Measurements from ENCODE around the gene SLC23A1. TPM values are rescaled to one million over a fixed set of nuclear protein-coding genes. Genes with fewer than 3 reads are reported as not detected.

The SLC23A1 gene
- total RNA-seq, 4 donors from 2014 or later, result not detected

GRCh38 chr5:139385061-139386049 lies 2.3 kb upstream of the SLC23A1 start:
- no peaks in the 10 kb centered on the region for H3K36me3 ChIP-seq
- WGBS, 2 donors, result 69% methylated on average over 8 of the region's 8 CpGs
- intact Hi-C loops (cut with DNase I), result no loop called here
- no peaks in the 10 kb centered on the region for H3K27me3 ChIP-seq
- peak overlapping the region in 1 of 3 donors; percentile 19 for H3K4me3 ChIP-seq (replicated peaks in 1 of 3)
- peaks cover 12 to 29% of the 10 kb centered on the region in 2 donors for H3K4me1 ChIP-seq
- no peaks in the 10 kb centered on the region for H3K9me3 ChIP-seq
- peak overlapping the region; percentile 19 to 38 (median 36) for H3K27ac ChIP-seq
- no peak for TF ChIP-seq CTCF (IDR thresholded peaks at IDR 0.05)
- no peak for TF ChIP-seq POLR2A (IDR thresholded peaks at IDR 0.05)
- DNase-seq, result no peak

GRCh38 chr5:139384591-139385051 lies 1.5 kb upstream of the SLC23A1 start:
- H3K9me3 ChIP-seq, result no peaks in the 10 kb centered on the region
- no peak for DNase-seq
- H3K27ac ChIP-seq, result peak overlapping the region; percentile 19 to 38 (median 36)
- H3K4me1 ChIP-seq, result peaks cover 12 to 29% of the 10 kb centered on the region in 2 donors
- 63 to 72% methylated on average over 8 to 9 of the region's 9 CpGs for WGBS, 2 donors
- no peak overlapping the region for H3K4me3 ChIP-seq (replicated peaks in 1 of 3)
- H3K36me3 ChIP-seq, result no peaks in the 10 kb centered on the region
- TF ChIP-seq CTCF (IDR thresholded peaks at IDR 0.05) (no peak), POLR2A (IDR thresholded peaks at IDR 0.05) (no peak)
- no peaks in the 10 kb centered on the region for H3K27me3 ChIP-seq
- intact Hi-C loops (cut with DNase I), result no loop called here

GRCh38 chr5:139383993-139384590 lies 995 bp upstream of the SLC23A1 start:
- no peak overlapping the region for H3K27ac ChIP-seq
- H3K4me1 ChIP-seq, result peaks cover 12 to 29% of the 10 kb centered on the region in 2 donors
- TF ChIP-seq POLR2A (IDR thresholded peaks at IDR 0.05) (no peak), CTCF (IDR thresholded peaks at IDR 0.05) (no peak)
- intact Hi-C loops (cut with DNase I), result no loop called here
- H3K27me3 ChIP-seq, result no peaks in the 10 kb centered on the region
- no peaks in the 10 kb centered on the region for H3K9me3 ChIP-seq
- no peak overlapping the region for H3K4me3 ChIP-seq (replicated peaks in 1 of 3)
- 66 to 81% methylated on average over 6 of the region's 7 CpGs for WGBS, 2 donors
- H3K36me3 ChIP-seq, result no peaks in the 10 kb centered on the region
- peak; percentile 34 to 42 for DNase-seq

- peaks cover 3 to 18% of the 10 kb centered on the region in 2 donors for H3K4me1 ChIP-seq
- H3K4me3 ChIP-seq (replicated peaks in 1 of 3), result no peak overlapping the region
- WGBS, 2 donors, result 61 to 86% methylated on average over 2 to 3 of the region's 3 CpGs
- intact Hi-C loops (cut with DNase I), result no loop called here
- TF ChIP-seq POLR2A (IDR thresholded peaks at IDR 0.05) (no peak), CTCF (IDR thresholded peaks at IDR 0.05) (no peak)
- H3K36me3 ChIP-seq, result no peaks in the 10 kb centered on the region
- no peak for DNase-seq
- no peaks in the 10 kb centered on the region for H3K27me3 ChIP-seq
- H3K27ac ChIP-seq, result no peak overlapping the region
- H3K9me3 ChIP-seq, result no peaks in the 10 kb centered on the region
Observed at GRCh38 chr5:139382807-139383206, 290 bp downstream of the SLC23A1 start.
